SK-N-SH (cell line): ENCODE measurements around the gene SH3BP5L. TPM values are rescaled to one million over a fixed set of nuclear protein-coding genes. Genes with fewer than 3 reads are reported as not detected.

Experiments
- CTCF ChIA-PET: fragments of 300-600, 350-600 bp; formaldehyde crosslinking; extraction: SDS; loops from one replicate; lab custom pipeline; 2021; lab: Yijun Ruan, JAX
- POLR2A ChIA-PET: fragments of 350-600 bp; sonication (Branson Sonifier 250); formaldehyde crosslinking; extraction: SDS; loops from one replicate; lab custom pipeline; 2020; ENCODE audit warnings: antibody characterized with exemption, inconsistent platforms; lab: Yijun Ruan, JAX
- DNase-seq: peaks from one replicate; pipeline ENCODE4 v3.0.0; 2012
- H2AFZ ChIP-seq: fragments of 200-600 bp; sonication (generic); 2 replicates; pipeline ENCODE4 v1.8.1; 2016; ENCODE audit warnings: antibody characterized with exemption, mild to moderate bottlenecking, low read depth
- H3F3A ChIP-seq: fragments of 200-600 bp; sonication (generic); replicated peaks from 2 replicates; pipeline ENCODE3; 2016; ENCODE audit warnings: antibody characterized with exemption, mild to moderate bottlenecking; ENCODE audit not compliant: insufficient read depth
- H3K27ac ChIP-seq, 2 experiments: fragments of 200-500 bp in 1 of 2; fragments of 200-600 bp in 1 of 2; sonication (Bioruptor generic) in 1 of 2; sonication (generic), shearing (Covaris generic) in 1 of 2; 2 replicates each; pipeline versions ENCODE4 v1.5.1 to v1.6.1; 2014 to 2016; ENCODE audit warnings: low read depth in 2 of 2, inconsistent platforms in 1 of 2, low read length in 1 of 2, mild to moderate bottlenecking in 1 of 2, mixed read lengths in 1 of 2
- H3K27me3 ChIP-seq: fragments of 200-600 bp; sonication (generic), shearing (Covaris generic); 2 replicates; pipeline ENCODE4 v1.6.1; 2016; ENCODE audit warnings: mixed run types; ENCODE audit not compliant: insufficient read depth
- H3K36me3 ChIP-seq, 2 experiments: fragments of 200-500 bp in 1 of 2; fragments of 200-600 bp in 1 of 2; sonication (Bioruptor generic) in 1 of 2; sonication (generic) in 1 of 2; replicated peaks in 1 of 2; 2 replicates each; pipeline versions ENCODE3 to v1.5.1; 2014 to 2016; ENCODE audit warnings: low read length in 1 of 2, mild to moderate bottlenecking in 1 of 2; ENCODE audit not compliant: insufficient read depth in 2 of 2, control insufficient read depth in 1 of 2
- H3K4me1 ChIP-seq, 2 experiments: fragments of 200-500 bp in 1 of 2; fragments of 200-600 bp in 1 of 2; sonication (Bioruptor generic) in 1 of 2; sonication (generic), shearing (Covaris generic) in 1 of 2; 2 replicates each; pipeline versions ENCODE4 v1.5.1 to v1.6.1; 2014 to 2016; ENCODE audit warnings: low read depth in 1 of 2, low read length in 1 of 2, mixed run types in 1 of 2; ENCODE audit not compliant: insufficient read depth in 2 of 2, control insufficient read depth in 1 of 2
- H3K4me2 ChIP-seq: fragments of 200-600 bp; sonication (generic), shearing (Covaris generic); 2 replicates; pipeline ENCODE4 v1.6.1; 2017; ENCODE audit warnings: mixed run types
- H3K4me3 ChIP-seq, 2 experiments: fragments of 200-500 bp in 1 of 2; fragments of 200-600 bp in 1 of 2; sonication (Bioruptor generic) in 1 of 2; sonication (generic), shearing (Covaris generic) in 1 of 2; 2 replicates each; pipeline versions ENCODE4 v1.5.1 to v1.8.1; 2014 to 2016; ENCODE audit warnings: low read depth in 2 of 2, inconsistent platforms in 1 of 2, low read length in 1 of 2, mild to moderate bottlenecking in 1 of 2, mixed read lengths in 1 of 2, moderate library complexity in 1 of 2
- H3K79me2 ChIP-seq: fragments of 200-600 bp; sonication (generic); 2 replicates; pipeline ENCODE4 v1.8.1; 2017; ENCODE audit warnings: mild to moderate bottlenecking; ENCODE audit not compliant: insufficient read depth
- H3K9ac ChIP-seq: fragments of 200-600 bp; sonication (generic); 2 replicates; pipeline ENCODE4 v1.6.1; 2017; ENCODE audit warnings: mixed run types
- H3K9me2 ChIP-seq: fragments of 200-600 bp; sonication (generic); 2 replicates; pipeline ENCODE4 v1.6.1; 2017; ENCODE audit warnings: mixed run types
- H3K9me3 ChIP-seq: fragments of 200-600 bp; sonication (generic); 2 replicates; pipeline ENCODE4 v1.6.1; 2017; ENCODE audit warnings: mixed run types, mild to moderate bottlenecking, moderate library complexity
- H4K20me1 ChIP-seq: fragments of 200-600 bp; sonication (generic); 2 replicates; pipeline ENCODE4 v1.6.1; 2017; ENCODE audit warnings: mild to moderate bottlenecking, mixed run types; ENCODE audit not compliant: insufficient read depth
- CHD2 ChIP-seq: fragments of 150-350 bp; IDR thresholded peaks from 2 replicates; pipeline ENCODE4 v1.6.1; 2018; ENCODE audit warnings: low read length; ENCODE audit not compliant: partially characterized antibody
- EZH2phosphoT487 ChIP-seq: fragments of 200-600 bp; sonication (generic); IDR thresholded peaks from 2 replicates; pipeline ENCODE4 v1.6.1; 2017; ENCODE audit warnings: low read depth, mixed run types, mild to moderate bottlenecking, antibody characterized with exemption, moderate library complexity, borderline replicate concordance
- FOSL2 ChIP-seq: IDR thresholded peaks from 2 replicates; pipeline ENCODE4 v1.4.0; 2012; ENCODE audit warnings: low read depth, mild to moderate bottlenecking, moderate library complexity, borderline replicate concordance
- FOXJ3 ChIP-seq: sonication (generic); formaldehyde crosslinking; IDR thresholded peaks from 2 replicates; pipeline ENCODE4 v1.5.1; 2020; ENCODE audit warnings: mild to moderate bottlenecking, missing genetic modification reagents
- GATA2 ChIP-seq: sonication (generic); formaldehyde crosslinking; IDR thresholded peaks from 2 replicates; pipeline ENCODE4 v1.5.0; 2020; ENCODE audit warnings: mild to moderate bottlenecking, missing genetic modification reagents
- MEF2A ChIP-seq: IDR thresholded peaks from 2 replicates; pipeline ENCODE4 v1.4.0; 2012; ENCODE audit warnings: low read depth, borderline replicate concordance
- POLR2AphosphoS5 ChIP-seq: IDR thresholded peaks from 2 replicates; pipeline ENCODE4 v1.6.1; 2012; ENCODE audit warnings: low read depth, low read length
- RAD21 ChIP-seq: IDR thresholded peaks from 2 replicates; pipeline ENCODE4 v1.6.1; 2012; ENCODE audit warnings: mild to moderate bottlenecking, low read length
- RFX5 ChIP-seq: IDR thresholded peaks from 2 replicates; pipeline ENCODE4 v1.6.1; 2012; ENCODE audit warnings: mild to moderate bottlenecking, improper control_type of control experiment, low read length
- TCF12 ChIP-seq: IDR thresholded peaks from 2 replicates; pipeline ENCODE4 v1.4.0; 2012
- WGBS: methylation state at CpG from one replicate; pipeline ENCODE4 v1.1.6; 2017; ENCODE audit warnings: low lambda C conversion rate; 5-methylcytosine and 5-hydroxymethylcytosine counted together
- polyA plus RNA-seq, 3 experiments: library from polyadenylated mRNA; depleted of rRNA; stranded (reverse); fragments of >200 nt; gene quantifications; 2 replicates each; pipeline ENCODE4 v1.2.3, GENCODE V29; 2012
- TF ChIP-seq, protein P1 (sequence below): IDR thresholded peaks from 2 replicates; pipeline ENCODE4 v1.6.1; 2012; ENCODE audit warnings: mild to moderate bottlenecking, low read depth, low read length, moderate library complexity
- TF ChIP-seq, protein P2 (sequence below): IDR thresholded peaks from 2 replicates; pipeline ENCODE4 v1.4.0; 2012; ENCODE audit warnings: low read depth
- TF ChIP-seq, protein P3 (sequence below): IDR thresholded peaks from 2 replicates; pipeline ENCODE4 v1.4.0; 2012; ENCODE audit warnings: low read depth, borderline replicate concordance
- TF ChIP-seq, protein P4 (sequence below): IDR thresholded peaks from 2 replicates; pipeline ENCODE4; 2012

SH3BP5L gene
- polyA plus RNA-seq, 1 of the 3 experiments (the other 2 are of a cell fraction) = 32.1 TPM

DNA sequence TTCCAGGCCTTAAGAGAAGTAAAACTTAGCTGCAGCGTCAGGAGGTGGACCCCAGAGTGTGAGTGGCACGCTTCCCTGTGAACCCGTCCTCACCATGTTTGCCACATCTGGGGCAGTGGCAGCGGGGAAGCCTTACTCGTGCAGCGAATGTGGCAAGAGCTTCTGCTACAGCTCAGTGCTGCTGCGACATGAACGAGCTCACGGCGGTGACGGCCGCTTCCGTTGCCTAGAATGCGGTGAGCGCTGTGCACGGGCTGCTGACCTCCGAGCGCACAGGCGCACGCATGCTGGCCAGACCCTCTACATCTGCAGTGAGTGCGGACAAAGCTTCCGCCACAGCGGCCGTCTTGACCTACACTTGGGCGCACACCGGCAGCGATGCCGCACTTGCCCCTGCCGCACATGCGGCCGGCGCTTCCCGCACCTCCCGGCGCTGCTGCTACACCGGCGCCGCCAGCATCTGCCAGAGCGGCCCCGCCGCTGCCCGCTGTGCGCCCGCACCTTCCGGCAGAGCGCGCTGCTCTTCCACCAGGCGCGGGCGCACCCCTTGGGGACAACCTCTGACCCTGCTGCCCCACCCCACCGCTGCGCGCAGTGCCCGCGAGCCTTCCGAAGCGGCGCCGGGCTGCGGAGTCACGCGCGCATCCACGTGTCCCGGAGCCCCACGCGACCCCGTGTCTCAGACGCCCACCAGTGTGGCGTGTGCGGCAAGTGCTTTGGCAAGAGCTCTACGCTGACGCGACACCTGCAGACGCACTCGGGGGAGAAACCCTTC, 21.7 kb upstream of the SH3BP5L start:
- H3K4me2 ChIP-seq = no peak overlapping the region
- H3K4me1 ChIP-seq = peaks cover 0 to under 1% of the 10 kb centered on the region in 2 experiments; a peak in 1 of 4 replicates
- no peaks in the 10 kb centered on the region for H4K20me1 ChIP-seq
- H3F3A ChIP-seq = no peaks in the 10 kb centered on the region
- no peaks in the 10 kb centered on the region for H3K27me3 ChIP-seq
- no peak overlapping the region for H2AFZ ChIP-seq
- no peaks in the 10 kb centered on the region for H3K9me2 ChIP-seq
- no peaks in the 10 kb centered on the region for H3K9me3 ChIP-seq
- 97% methylated on average over 50 of the region's 76 CpGs for WGBS
- H3K4me3 ChIP-seq = no peak overlapping the region
- no peak for TF ChIP-seq POLR2AphosphoS5
- TF ChIP-seq, protein P1, sequence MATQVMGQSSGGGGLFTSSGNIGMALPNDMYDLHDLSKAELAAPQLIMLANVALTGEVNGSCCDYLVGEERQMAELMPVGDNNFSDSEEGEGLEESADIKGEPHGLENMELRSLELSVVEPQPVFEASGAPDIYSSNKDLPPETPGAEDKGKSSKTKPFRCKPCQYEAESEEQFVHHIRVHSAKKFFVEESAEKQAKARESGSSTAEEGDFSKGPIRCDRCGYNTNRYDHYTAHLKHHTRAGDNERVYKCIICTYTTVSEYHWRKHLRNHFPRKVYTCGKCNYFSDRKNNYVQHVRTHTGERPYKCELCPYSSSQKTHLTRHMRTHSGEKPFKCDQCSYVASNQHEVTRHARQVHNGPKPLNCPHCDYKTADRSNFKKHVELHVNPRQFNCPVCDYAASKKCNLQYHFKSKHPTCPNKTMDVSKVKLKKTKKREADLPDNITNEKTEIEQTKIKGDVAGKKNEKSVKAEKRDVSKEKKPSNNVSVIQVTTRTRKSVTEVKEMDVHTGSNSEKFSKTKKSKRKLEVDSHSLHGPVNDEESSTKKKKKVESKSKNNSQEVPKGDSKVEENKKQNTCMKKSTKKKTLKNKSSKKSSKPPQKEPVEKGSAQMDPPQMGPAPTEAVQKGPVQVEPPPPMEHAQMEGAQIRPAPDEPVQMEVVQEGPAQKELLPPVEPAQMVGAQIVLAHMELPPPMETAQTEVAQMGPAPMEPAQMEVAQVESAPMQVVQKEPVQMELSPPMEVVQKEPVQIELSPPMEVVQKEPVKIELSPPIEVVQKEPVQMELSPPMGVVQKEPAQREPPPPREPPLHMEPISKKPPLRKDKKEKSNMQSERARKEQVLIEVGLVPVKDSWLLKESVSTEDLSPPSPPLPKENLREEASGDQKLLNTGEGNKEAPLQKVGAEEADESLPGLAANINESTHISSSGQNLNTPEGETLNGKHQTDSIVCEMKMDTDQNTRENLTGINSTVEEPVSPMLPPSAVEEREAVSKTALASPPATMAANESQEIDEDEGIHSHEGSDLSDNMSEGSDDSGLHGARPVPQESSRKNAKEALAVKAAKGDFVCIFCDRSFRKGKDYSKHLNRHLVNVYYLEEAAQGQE = no peak
- TF ChIP-seq RAD21 = no peak
- TF ChIP-seq, protein P2, sequence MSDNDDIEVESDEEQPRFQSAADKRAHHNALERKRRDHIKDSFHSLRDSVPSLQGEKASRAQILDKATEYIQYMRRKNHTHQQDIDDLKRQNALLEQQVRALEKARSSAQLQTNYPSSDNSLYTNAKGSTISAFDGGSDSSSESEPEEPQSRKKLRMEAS = no peak
- TF ChIP-seq EZH2phosphoT487 = no peak
- no peak for TF ChIP-seq FOXJ3 (CRISPR knock-in tag)
- no peak for TF ChIP-seq CHD2
- no peak for TF ChIP-seq GATA2 (CRISPR knock-in tag)
- TF ChIP-seq, protein P3, sequence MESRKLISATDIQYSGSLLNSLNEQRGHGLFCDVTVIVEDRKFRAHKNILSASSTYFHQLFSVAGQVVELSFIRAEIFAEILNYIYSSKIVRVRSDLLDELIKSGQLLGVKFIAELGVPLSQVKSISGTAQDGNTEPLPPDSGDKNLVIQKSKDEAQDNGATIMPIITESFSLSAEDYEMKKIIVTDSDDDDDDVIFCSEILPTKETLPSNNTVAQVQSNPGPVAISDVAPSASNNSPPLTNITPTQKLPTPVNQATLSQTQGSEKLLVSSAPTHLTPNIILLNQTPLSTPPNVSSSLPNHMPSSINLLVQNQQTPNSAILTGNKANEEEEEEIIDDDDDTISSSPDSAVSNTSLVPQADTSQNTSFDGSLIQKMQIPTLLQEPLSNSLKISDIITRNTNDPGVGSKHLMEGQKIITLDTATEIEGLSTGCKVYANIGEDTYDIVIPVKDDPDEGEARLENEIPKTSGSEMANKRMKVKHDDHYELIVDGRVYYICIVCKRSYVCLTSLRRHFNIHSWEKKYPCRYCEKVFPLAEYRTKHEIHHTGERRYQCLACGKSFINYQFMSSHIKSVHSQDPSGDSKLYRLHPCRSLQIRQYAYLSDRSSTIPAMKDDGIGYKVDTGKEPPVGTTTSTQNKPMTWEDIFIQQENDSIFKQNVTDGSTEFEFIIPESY = no peak
- no peak for TF ChIP-seq RFX5
- TF ChIP-seq TCF12 = no peak
- TF ChIP-seq, protein P4, sequence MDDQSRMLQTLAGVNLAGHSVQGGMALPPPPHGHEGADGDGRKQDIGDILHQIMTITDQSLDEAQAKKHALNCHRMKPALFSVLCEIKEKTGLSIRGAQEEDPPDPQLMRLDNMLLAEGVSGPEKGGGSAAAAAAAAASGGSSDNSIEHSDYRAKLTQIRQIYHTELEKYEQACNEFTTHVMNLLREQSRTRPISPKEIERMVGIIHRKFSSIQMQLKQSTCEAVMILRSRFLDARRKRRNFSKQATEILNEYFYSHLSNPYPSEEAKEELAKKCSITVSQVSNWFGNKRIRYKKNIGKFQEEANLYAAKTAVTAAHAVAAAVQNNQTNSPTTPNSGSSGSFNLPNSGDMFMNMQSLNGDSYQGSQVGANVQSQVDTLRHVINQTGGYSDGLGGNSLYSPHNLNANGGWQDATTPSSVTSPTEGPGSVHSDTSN = no peak
- TF ChIP-seq MEF2A = no peak
- no peak for TF ChIP-seq FOSL2
- no peak overlapping the region for H3K9ac ChIP-seq
- H3K79me2 ChIP-seq = peaks cover 23% of the 10 kb centered on the region
- ChIA-PET CTCF (interaction anchor here (1.1 to 1.2 kb wide), 2 partner anchors 9 to 11 kb away, joined by 3 to 4 read pairs; no protein-coding TSS in a partner anchor), POLR2A (interaction anchor here (0.8 to 1.0 kb wide), 2 partner anchors 8 to 16 kb away, joined by 3 read pairs; no protein-coding TSS in a partner anchor)
- DNase-seq = no peak
- no peak overlapping the region for H3K27ac ChIP-seq
- peaks cover 16 to 60% of the 10 kb centered on the region in 2 experiments for H3K36me3 ChIP-seq
